NCI-H2029 treated with DMSO at 0.1 percent for 48 hours (cell line): ENCODE measurements around the gene LRRC46.

Experiments
- DNase-seq: peaks from one replicate; lab custom pipeline; 2025; lab: John Stamatoyannopoulos, UW

The LRRC46 gene

DNA sequence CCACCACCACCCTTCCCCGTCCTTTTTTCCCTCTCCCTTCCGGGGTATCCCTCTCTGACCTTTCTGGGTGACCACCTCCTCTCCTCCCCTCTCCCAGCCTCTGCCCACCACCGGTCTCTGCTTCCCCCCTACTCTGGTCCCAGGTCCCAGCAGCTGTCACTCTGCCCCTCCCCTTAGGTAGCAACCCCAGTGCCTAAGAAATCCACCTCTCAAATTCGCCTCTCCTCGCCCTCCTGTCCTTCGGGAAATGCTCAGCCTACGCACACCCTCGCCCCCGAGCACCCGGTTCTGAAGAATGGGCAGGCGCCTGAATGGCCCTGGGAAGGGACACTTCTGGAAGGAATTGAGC lies 20.3 kb downstream of the LRRC46 start:
- no peak for DNase-seq

DNA sequence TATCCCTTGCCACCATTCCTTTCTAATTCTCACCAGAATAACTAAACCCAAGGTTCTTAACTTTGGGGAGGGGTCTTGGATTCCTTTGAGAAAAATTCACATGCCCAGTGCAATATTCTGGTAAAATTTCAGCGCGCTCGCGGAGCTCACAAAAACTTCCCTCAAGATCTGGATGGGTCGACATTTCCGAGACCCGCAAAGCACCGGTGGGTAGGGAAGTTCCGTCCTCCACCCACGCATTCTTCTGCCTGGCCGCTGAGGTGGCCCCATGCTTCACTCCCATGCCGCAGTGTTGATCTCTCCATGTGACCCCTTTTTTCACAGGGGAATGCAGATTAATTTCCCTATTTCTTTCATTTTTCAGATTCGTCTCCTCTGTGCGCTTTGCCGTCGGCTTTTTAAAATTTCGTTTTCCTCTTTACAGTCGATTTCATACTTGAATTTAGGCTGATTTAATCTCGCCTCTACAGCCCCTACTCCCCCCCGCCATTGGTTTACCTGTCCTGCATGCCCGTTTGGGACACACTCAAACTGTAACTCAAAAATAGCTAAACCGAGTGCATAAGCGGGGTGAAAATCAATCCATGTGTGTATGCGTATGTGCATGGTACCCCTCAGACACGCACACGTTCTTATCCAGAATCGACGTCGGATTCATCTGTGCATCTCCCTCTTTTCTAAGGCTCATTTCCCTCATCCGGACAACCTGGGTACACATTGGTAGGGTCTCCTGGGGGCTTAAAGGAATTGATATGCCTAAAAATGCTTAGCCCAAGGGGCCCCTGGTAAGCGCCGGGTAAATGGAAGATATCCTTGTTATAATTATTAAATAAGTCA lies 20.9 kb downstream of the LRRC46 start:
- DNase-seq: no peak

DNA sequence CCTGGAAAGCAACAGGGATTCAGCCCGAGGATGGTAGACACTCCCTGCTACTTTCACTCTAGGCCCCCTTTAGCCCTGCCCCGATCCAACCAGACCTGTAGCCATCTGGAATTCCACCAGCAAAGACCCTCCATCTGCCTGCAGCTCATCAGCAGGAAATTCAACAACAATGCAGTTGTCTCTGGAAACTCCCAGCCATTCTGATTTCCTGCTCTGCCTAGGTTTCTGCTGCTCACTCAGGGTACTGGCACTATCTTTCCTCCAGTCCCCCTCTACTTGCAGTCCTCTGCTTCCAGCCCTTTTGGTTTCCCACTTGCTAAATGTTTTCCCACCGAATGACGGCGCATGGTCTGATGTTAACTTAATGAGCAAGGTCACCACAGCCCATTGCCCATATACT lies 22.1 kb downstream of the LRRC46 start:
- no peak for DNase-seq

DNA sequence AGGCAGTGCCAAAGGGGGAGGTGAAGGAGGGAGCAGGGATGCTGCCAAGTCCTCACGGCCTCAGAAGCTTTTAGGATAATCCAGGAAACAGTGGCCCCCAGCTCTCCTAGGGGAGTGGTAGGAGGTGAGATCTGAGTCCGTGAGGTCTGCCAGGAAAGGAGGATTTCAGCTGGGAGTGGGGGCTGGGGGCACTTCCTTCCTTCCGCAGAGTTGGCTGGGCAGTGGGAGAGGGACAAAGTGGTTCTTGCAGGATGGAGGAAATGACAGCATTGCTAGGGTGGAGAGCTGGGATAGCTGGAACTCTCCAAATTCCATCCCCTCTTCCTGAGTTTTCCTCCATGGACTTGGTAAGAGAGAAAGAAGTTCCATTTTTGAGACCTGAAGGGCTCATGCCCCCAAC lies 24.3 kb downstream of the LRRC46 start:
- no peak for DNase-seq

DNA sequence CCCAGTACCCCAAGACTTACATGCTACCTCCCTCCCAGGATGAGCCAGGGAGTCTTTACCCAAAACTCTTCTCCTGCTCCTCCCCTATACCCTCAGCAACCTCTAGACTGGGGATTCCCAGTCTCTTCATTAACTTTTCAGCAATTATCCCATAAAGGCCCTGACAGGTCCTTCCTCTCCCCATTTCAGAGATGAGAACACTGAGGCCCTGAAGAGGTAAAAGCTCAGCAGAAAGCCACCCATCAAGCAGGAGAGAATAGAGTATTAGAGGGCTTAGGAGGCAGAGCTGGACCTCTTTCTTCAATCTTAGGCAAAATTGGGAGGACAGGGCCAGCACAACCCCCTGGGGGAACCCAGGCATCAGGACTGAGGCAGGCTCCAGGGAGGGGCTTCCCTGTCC lies 25.4 kb downstream of the LRRC46 start:
- DNase-seq: no peak

DNA sequence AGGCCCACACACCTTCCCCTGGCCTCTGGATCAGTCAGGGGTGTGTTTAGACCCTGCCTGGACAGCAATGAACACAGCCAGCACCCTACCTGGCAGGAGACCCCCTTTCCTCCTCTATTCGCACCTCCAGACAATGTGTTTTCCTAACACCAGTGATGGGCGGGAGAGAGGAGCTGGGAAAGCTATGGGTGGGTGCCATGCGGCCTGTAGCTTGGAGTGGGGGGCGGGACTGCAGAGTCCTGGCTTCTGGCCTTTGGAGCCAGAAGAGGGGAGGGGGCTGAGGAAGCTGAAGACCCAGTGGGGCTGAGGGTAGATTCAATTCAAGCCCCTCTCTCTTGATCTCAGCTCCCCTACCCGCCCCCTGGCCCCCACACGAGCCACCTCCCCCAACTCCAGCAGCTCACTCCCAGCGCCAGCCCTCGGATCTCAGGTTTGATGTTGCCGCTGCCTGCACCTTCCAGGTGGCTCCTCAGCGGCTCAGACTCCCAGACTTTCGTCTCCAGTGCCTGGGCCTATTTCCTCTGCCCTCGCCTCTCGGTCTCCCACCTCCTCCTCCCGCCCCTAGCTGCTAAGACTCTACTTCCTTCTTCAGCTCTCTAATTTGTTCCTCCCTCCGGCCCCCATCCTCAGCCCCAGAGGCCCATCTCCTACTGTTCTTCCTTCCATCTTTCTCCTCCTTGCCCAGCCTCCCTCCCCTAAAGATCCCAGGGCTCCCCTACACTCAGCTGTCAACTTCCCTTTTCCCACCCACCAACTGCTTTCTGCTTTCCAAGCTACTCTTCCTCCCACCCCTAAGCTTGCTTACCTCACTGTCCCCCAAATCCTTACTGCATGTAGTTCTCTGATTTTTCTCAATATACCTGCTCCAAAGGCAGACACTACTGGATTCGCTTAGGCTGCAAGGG lies 26.3 kb downstream of the LRRC46 start:
- no peak for DNase-seq

DNA sequence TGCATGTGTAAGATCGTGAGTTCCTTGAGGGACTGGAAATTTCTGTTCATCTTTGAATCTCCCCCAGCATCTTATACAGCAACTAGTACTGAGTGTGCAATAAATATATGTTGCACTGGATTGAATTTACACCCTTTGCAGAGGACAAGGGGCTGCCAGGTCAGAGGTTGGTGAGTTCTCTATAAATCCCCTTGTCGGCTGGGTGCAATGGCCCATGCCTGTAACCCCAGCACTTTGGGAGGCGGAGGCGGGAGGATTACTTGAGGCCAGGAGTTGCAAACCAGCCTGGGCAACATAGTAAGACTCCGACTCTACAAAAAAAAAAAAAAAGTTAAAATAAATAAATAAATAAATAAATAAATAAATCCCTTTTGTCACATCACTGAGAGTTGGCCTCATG lies 28.9 kb downstream of the LRRC46 start:
- DNase-seq: no peak

DNA sequence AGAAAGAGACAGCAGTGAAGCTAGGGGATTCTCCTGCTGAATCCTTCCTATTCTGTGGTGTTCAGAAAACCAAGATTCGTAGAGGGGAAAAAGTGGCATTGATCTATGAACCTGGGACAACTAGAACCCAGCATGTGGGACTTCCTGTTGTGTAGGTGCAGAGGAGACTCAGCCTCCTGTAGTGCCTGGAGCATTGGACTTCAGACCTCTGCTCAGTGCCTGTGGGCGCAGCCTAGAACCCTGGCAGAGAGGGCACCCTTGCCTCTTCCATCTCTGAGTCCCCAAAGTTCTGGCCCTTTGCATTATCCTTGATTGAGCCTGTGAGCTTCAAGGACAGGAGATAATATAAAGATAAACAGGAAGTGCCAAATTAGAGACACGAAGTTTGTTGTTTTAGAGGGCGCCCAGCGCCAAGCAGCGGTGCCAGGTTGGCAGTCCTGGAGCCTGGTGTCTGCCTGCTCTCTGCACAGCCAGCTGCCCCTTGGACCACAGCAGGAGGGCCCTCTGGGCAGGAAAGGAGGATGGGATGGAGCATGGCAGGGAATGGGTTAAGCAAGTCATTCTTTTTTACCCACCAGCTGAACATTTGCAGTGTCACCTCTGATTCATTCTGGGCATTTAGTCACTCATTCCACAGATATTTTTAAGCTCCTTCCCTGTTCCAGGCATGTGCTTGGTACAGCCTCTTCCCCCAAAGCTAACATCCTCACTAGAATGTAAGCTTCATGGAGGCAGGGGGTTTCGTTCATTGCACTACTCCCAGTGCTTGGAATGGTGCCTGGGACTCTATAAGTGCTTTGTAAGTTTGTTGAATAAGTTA lies 31.4 kb downstream of the LRRC46 start:
- no peak for DNase-seq

DNA sequence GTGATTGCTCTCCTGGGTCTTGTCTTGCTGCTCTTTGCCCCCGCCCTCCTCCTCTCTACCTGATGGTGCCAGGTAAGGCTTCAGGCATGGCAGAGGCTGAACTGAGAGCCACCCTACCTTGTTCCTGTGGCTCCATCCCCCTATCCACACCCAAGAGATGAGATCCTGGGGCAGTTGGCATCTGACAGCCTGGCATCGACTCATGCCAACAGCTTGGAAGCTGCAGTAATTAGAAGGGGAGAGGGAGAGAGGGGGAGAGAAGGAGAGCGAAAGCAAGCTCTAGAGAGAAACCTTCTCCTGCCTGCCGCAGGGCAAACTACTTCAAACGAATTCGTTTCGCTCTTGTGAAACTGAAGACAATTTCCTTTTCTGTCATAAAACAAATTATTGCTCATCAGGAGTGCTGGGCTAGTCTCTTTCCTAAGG lies 33.3 kb downstream of the LRRC46 start:
- no peak for DNase-seq

DNA sequence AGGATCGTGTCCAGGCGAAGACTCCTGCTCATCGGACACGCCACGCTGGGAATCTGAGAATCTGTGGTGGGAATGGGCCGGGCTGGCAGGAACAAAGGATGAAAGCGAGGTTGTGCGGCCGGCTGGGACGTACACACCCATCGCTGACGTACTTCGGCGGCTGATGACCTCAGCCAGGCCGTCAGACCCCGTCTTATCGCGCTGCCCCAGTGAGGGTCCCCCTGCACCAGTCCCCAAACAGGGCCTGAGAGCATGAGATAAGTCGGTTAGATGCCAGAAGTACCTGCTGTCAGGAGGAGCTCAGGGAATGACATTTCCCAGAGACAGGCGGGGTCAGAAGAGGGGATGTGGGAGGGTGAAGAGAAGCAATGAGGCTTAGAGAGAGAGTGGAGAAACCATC lies 35.5 kb downstream of the LRRC46 start:
- no peak for DNase-seq

DNA sequence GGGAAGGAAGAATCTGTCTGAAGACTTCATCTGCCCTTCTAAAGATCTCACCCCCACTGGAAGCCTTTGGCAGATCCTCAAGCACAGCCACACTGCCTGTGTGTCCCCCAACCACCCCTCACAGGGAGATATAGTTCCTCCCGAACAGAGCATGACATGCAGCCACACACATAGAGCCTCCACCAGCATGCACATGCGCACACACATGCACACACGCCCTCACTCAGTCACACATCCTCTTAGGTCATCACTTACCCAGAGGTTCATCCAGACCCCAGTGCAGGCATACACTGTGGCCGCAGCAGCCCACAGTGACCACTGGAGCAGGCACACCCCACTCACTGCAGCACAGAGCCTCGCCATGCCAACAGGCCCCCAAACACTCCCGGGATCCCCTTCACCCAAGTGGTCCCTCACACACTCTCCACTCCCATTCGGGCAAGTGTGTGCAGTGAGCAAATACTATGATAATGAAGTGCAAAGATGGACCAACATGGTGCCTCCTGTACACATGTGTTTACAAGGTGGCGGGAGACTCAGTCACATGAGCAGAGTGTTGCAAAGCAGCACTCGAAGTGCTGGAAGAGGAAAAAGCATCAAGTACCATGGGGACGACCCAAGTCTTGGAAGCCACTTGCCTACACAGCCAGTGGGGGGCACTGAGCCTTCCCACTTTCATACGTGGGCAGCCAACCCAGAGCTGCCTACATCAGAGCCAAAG lies 36.5 kb downstream of the LRRC46 start:
- DNase-seq: no peak

DNA sequence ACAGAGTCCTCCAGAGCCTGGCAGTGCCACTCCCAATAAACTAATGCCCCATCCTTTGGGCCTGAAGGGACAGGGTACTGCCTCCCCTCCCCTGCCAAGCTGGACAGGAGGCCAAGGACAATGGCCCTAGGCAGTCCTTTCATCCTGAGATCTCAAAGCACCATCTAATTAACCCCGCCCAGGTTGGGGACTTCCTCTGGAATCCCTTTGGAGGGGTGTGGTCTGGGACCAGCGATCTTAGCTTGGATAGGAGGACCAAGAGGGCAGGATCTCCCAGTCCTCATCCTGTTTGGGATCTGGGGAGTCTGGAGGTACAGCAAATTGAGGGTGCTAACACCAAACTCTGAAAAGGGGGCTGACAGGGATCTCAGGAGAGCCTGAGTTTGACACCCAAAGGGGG lies 37.6 kb downstream of the LRRC46 start:
- no peak for DNase-seq

DNA sequence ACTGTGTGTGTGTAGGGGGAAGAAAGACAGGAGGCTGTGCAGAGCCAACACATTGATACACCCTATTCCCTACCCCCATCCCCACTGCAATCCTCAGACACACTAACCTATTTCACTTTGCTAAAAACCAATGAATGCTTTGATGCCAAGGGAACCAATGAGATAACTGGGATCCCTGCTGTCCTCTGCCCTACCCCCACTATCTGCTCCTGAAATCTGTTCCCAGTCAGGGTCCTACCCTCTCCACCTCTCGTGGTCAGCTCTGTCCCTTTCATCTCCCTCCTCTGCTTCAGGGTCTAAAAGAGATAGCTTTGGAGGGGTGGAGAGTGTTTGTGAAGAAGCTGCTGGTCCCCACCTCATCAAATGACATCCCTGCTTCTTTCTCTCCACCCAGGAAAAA lies 38.6 kb downstream of the LRRC46 start:
- DNase-seq: no peak

DNA sequence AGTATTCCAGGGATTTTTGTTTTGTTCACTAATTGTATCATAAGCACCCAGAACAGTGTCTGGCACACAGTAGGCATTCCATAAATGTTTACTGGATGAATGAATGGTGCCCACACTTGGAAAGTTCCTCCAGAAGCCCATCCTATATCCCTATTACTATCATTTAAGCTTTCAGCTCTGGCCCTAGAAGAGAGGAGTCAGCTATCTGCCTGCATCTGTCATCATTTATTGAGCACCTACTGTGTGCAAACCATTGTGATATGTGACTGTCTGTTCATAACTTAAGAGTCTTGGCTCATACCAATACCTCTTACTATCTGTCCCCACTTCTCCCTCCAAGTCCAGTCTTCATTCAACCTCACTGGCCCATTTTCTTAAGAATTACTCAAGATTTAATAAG lies 39.6 kb downstream of the LRRC46 start:
- no peak for DNase-seq

DNA sequence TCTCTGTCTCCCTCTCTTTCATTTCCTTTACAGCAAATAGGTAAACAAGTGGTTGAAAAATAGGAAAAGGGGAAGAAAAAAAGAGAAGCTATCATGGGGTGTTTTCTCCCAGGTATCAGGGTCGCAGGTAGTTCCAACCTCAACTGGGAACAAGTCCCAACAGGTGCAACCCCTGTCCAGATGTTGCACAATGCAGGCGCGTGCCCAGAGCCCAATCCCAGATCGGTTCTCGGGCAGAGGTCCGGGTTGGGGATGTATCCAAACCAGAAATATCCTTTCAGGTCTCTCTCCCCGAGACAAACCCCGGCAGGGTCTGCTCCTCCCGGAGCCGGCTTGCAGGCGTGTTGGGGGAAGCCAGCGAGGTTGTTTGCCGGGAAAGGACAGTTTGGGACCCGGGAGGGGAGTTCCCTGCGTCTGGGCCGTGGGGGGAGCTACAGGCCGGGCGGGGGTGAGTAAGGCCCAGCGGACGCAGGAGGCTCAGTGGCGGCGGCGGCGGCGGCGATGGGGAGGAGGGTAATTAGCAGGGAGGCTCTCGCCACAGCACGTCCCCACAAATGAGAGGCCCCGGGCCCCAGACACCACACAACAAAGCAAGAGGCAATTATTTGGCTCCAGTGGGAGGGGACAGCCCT lies 40.7 kb downstream of the LRRC46 start:
- DNase-seq: no peak

DNA sequence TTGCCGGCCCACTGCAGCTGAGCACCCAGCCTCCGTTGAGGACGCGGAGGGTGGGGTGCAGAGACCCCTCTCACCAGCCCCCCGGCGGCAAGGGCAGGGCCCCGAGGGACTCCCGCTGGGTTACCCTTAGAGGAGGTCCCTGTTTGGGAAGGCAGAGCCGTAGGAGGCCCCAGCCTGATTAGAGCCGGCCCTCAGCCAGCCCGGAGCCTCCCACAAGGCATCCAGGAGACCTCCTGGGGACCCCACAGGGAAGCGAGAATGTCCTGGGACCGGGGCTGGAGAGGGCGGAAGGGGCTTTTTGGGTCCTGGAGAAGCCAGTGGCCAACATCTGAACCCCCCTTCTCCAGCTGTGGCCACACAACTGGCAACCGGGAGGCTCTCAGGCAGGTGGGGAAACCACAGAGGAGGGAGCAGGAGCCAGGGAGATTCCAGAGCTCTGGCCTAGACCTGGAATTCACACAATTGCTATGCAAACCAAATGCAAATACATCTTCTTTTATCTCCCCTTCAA lies 41.2 kb downstream of the LRRC46 start:
- no peak for DNase-seq

DNA sequence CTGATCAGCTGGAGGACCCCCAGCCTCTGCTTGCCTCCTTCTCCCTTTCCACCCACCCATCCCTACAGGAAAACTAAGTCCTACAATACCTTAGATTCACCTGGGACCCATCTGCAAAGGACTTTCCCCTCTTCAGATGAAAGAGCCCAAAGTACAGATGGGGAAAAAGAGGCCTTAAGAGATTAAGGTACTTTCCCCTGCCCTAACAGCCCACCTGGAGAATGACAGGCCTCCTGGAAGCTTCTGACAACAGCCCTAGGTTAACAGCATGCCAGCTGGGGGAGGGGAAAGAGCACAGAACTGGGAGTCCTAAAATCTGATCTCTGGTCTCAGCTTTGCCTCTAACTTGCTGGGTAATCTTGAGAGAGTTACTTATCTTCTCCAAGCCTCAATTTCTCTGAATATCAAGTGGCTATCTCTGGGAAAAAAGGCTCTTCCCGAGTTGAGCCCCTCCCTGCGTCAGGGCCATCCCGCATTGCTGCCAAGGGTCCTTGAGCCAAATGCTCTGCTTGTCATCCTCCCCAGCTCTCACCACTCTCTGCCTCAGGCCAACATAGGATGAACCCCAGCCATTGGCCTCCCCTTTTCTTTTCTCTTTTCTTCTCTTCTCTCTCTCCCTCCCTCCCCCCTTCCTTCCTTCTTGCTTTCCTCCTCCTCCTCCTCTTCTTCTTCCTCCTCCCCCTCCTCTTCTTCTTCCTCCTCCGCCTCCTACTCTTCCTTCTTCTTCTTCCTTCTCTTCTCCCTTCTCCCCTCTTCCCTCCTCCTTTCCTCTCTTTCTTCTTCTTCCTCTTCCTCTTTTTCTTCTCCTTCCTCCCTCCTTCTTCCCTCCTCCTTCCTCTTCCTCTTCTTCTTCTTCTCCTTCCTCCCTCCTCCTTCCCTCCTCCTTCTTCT lies 42.0 kb downstream of the LRRC46 start:
- no peak for DNase-seq

DNA sequence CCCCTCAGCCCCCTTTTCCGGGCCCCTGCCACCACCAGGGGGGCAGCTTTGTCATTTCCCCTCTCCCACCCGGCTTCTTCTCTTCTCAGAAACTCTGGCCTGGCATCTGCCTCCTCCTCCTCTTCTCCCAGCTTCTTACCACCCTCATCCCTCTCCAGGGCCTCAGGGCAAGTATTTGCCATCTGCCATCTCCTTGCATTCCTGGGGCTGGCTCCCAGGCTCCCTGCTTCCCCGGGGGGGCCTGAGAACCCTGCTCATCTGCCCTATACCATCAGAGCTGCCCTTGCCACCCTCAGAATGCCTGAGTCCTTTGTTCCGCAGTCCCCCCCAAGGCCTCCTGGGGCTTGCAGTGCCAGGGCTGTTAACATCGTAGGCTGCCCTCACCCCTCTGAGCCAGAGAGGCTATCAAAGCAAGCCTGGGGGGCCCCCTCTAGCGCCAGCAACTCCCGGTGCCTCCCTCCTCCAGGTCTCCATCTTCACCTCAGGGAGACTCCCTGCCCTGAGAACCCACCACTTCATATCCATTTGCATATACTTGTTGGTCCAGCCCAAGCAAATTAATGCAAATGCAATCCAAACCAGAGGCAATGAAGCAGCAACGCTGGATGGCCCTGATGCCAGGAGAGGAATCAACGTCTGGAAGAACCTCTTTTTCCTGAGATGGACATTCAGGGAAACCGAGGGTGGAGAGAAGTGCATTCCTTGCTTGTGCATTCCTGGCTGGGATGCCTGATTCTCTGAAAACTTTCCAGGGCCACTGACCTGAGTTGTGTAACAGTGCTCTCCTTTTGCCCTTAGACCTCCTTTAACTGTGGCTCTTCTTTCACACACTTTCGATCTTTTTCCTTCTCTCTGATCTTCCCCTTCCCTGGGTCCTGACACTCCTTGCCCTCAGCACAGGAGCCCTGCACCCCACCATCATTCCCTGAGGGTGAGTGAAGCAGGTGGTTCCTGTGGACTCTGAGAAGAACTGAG lies 43.8 kb downstream of the LRRC46 start:
- no peak for DNase-seq
